H1 (cell line): ENCODE data around the gene PTPRG. TPM values are rescaled to one million over a fixed set of nuclear protein-coding genes. Genes with fewer than 3 reads are reported as not detected.

Source experiments
- CTCF ChIA-PET: fragments of 300-600 bp; sonication (Branson Sonifier 250); formaldehyde crosslinking; loops from one replicate; lab custom pipeline; 2021; ENCODE audit not compliant: partially characterized antibody; lab: Charles Lee
- POLR2A ChIA-PET: fragments of 300-600 bp; sonication (Branson Sonifier 250); formaldehyde crosslinking; loops from one replicate; lab custom pipeline; 2021; ENCODE audit warnings: inconsistent platforms; ENCODE audit not compliant: partially characterized antibody; lab: Charles Lee
- DNase-seq, 2 experiments: peaks; one replicate each; pipeline versions ENCODE4 v3.0.0 to v3.0.0-alpha.2; 2010 to 2022; ENCODE audit warnings: low spot score in 2 of 2, low read depth in 1 of 2, mixed read lengths in 1 of 2
- FAIRE-seq: peaks from 2 replicates; lab custom pipeline; 2011; peaks lifted over from hg19 to GRCh38; lab: Jason Lieb, UNC
- H2AFZ ChIP-seq: 2 replicates; pipeline ENCODE4 v1.8.1; 2012; ENCODE audit warnings: low read length, inconsistent platforms
- H2AK5ac ChIP-seq: 2 replicates; pipeline ENCODE4 v1.6.1; 2013; ENCODE audit warnings: low read depth, low read length
- H2BK120ac ChIP-seq: replicated peaks from 2 replicates; pipeline ENCODE3; 2013; ENCODE audit warnings: low read depth, low read length, inconsistent platforms
- H2BK12ac ChIP-seq: 2 replicates; pipeline ENCODE4 v1.6.1; 2013; ENCODE audit warnings: low read depth, low read length
- H2BK15ac ChIP-seq: 2 replicates; pipeline ENCODE4 v1.6.1; 2013; ENCODE audit warnings: low read length
- H2BK20ac ChIP-seq: 2 replicates; pipeline ENCODE4 v1.6.1; 2013; ENCODE audit warnings: low read length
- H2BK5ac ChIP-seq: 2 replicates; pipeline ENCODE4 v1.6.1; 2013; ENCODE audit warnings: low read depth, low read length
- H3K14ac ChIP-seq: 2 replicates; pipeline ENCODE4 v1.6.1; 2013; ENCODE audit warnings: inconsistent platforms; ENCODE audit not compliant: insufficient read length
- H3K18ac ChIP-seq: 2 replicates; pipeline ENCODE4 v1.6.1; 2013; ENCODE audit warnings: low read length; ENCODE audit errors: extremely low read depth
- H3K23ac ChIP-seq: 2 replicates; pipeline ENCODE4 v1.6.1; 2013; ENCODE audit warnings: inconsistent platforms; ENCODE audit not compliant: insufficient read length
- H3K23me2 ChIP-seq: 2 replicates; pipeline ENCODE4 v1.6.1; 2013; ENCODE audit warnings: low read depth, low read length
- H3K27ac ChIP-seq: 2 replicates; pipeline ENCODE4 v1.6.1; 2011; ENCODE audit warnings: low read depth, low read length, inconsistent platforms
- H3K27me3 ChIP-seq, 4 experiments: replicated peaks in 1 of 4; 1 replicate in 1 of 4; 2 replicates in 3 of 4; pipeline versions ENCODE4 v1.6.1 to v1.8.1; 2011 to 2013; ENCODE audit warnings: low read length in 3 of 4, mild to moderate bottlenecking in 3 of 4, inconsistent platforms in 2 of 4, mixed read lengths in 2 of 4, moderate library complexity in 1 of 4; ENCODE audit not compliant: control insufficient read depth in 3 of 4, insufficient read depth in 3 of 4; ENCODE audit errors: extremely low read depth in 1 of 4
- H3K36me3 ChIP-seq, 4 experiments: 2 replicates each; pipeline versions ENCODE4 v1.6.1 to v1.8.1; 2011 to 2013; ENCODE audit warnings: mild to moderate bottlenecking in 4 of 4, low read length in 3 of 4, moderate library complexity in 2 of 4, control low read depth in 1 of 4, inconsistent platforms in 1 of 4; ENCODE audit not compliant: insufficient read depth in 4 of 4, control insufficient read depth in 2 of 4
- H3K4ac ChIP-seq: replicated peaks from 2 replicates; pipeline ENCODE3; 2013; ENCODE audit warnings: low read length, low read depth, mixed read lengths, inconsistent platforms; ENCODE audit not compliant: insufficient read length
- H3K4me1 ChIP-seq, 4 experiments: replicated peaks in 1 of 4; 1 replicate in 1 of 4; 2 replicates in 3 of 4; pipeline versions ENCODE4 v1.6.1 to v1.8.1; 2011 to 2013; ENCODE audit warnings: low read length in 3 of 4, inconsistent platforms in 2 of 4, mixed read lengths in 1 of 4; ENCODE audit not compliant: insufficient read depth in 4 of 4, control insufficient read depth in 3 of 4
- H3K4me2 ChIP-seq, 2 experiments: 2 replicates each; pipeline versions ENCODE4 v1.6.1 to v1.8.1; 2011 to 2013; ENCODE audit warnings: low read depth in 2 of 2, low read length in 2 of 2, control low read depth in 1 of 2, inconsistent platforms in 1 of 2, mild to moderate bottlenecking in 1 of 2; ENCODE audit not compliant: insufficient read depth in 1 of 2
- H3K4me3 ChIP-seq, 4 experiments: fragments of 200-600, 300-600 bp in 1 of 4; sonication (generic), shearing (Covaris generic), sonication (Bioruptor Twin) in 1 of 4; 2 replicates each; pipeline versions ENCODE4 v1.5.1 to v1.8.1; 2011 to 2016; ENCODE audit warnings: low read length in 4 of 4, low read depth in 3 of 4, control low read depth in 2 of 4, inconsistent platforms in 2 of 4, mild to moderate bottlenecking in 2 of 4, mixed read lengths in 1 of 4, moderate library complexity in 1 of 4; ENCODE audit not compliant: insufficient read depth in 2 of 4; ENCODE audit errors: extremely low read depth in 1 of 4
- H3K56ac ChIP-seq: replicated peaks from 2 replicates; pipeline ENCODE3; 2013; ENCODE audit warnings: low read depth, mild to moderate bottlenecking, mixed read lengths, low read length, inconsistent platforms; ENCODE audit not compliant: insufficient read length
- H3K79me1 ChIP-seq: 2 replicates; pipeline ENCODE4 v1.6.1; 2013; ENCODE audit warnings: low read depth, low read length, control low read depth
- H3K79me2 ChIP-seq, 2 experiments: 2 replicates each; pipeline versions ENCODE4 v1.6.1 to v1.8.1; 2012 to 2013; ENCODE audit warnings: low read length in 2 of 2, mild to moderate bottlenecking in 2 of 2, inconsistent platforms in 1 of 2; ENCODE audit not compliant: insufficient read depth in 2 of 2, control insufficient read depth in 1 of 2
- H3K9ac ChIP-seq, 4 experiments: replicated peaks in 1 of 4; 1 replicate in 1 of 4; 2 replicates in 3 of 4; pipeline versions ENCODE4 v1.6.1 to v1.8.1; 2011 to 2013; ENCODE audit warnings: low read depth in 3 of 4, low read length in 3 of 4, control low read depth in 2 of 4, mild to moderate bottlenecking in 2 of 4, moderate library complexity in 2 of 4, inconsistent platforms in 1 of 4; ENCODE audit errors: extremely low read depth in 1 of 4
- H3K9me3 ChIP-seq, 2 experiments: 2 replicates each; pipeline versions ENCODE4 v1.6.1 to v1.8.1; 2012 to 2013; ENCODE audit warnings: mild to moderate bottlenecking in 2 of 2, moderate library complexity in 2 of 2, control low read depth in 1 of 2, inconsistent platforms in 1 of 2, low read depth in 1 of 2, low read length in 1 of 2, mixed read lengths in 1 of 2; ENCODE audit not compliant: insufficient read depth in 2 of 2
- H4K20me1 ChIP-seq, 2 experiments: replicated peaks in 1 of 2; 2 replicates each; pipeline versions ENCODE3 to v1.8.1; 2011 to 2013; ENCODE audit warnings: inconsistent platforms in 2 of 2, low read length in 2 of 2, mild to moderate bottlenecking in 1 of 2; ENCODE audit not compliant: insufficient read depth in 2 of 2, control insufficient read depth in 1 of 2
- H4K5ac ChIP-seq: 2 replicates; pipeline ENCODE4 v1.6.1; 2013; ENCODE audit warnings: low read length, low read depth, mixed read lengths, inconsistent platforms; ENCODE audit not compliant: insufficient read length
- H4K8ac ChIP-seq: 2 replicates; pipeline ENCODE4 v1.8.0; 2013; ENCODE audit warnings: mild to moderate bottlenecking, moderate library complexity, low read length, inconsistent platforms; ENCODE audit not compliant: insufficient read depth; ENCODE audit errors: extremely low read depth
- H4K91ac ChIP-seq: replicated peaks from 2 replicates; pipeline ENCODE3; 2013; ENCODE audit warnings: low read length, mixed read lengths, inconsistent platforms; ENCODE audit not compliant: insufficient read length
- KDM4A ChIP-seq: IDR thresholded peaks from one replicate; pipeline ENCODE4 v1.7.1; 2012; ENCODE audit warnings: low read depth, mild to moderate bottlenecking, moderate library complexity, low read length, inconsistent platforms; ENCODE audit not compliant: severe bottlenecking
- MAFK ChIP-seq: IDR thresholded peaks from 2 replicates; pipeline ENCODE4 v1.6.1; 2012; ENCODE audit warnings: low read depth, mild to moderate bottlenecking, improper control_type of control experiment, low read length
- WGBS, 2 experiments: shearing (Covaris generic) in 1 of 2; methylation state at CpG; one replicate each; pipeline versions ENCODE4 v1.1.6 to v1.1.7; 2013 to 2015; ENCODE audit warnings: low lambda C conversion rate in 2 of 2, mixed read lengths in 2 of 2, inconsistent platforms in 1 of 2, low coverage in 1 of 2, missing lambda C conversion rate in 1 of 2; ENCODE audit not compliant: insufficient replicate concordance in 2 of 2, insufficient coverage in 1 of 2, insufficient read length in 1 of 2; ENCODE audit errors: extremely low coverage in 1 of 2, missing lambda C conversion rate in 1 of 2; 5-methylcytosine and 5-hydroxymethylcytosine counted together
- polyA plus RNA-seq, 7 experiments: library from polyadenylated mRNA; depleted of rRNA in 3 of 7; stranded (reverse) in 5 of 7; unstranded in 2 of 7; fragments of >200 nt in 5 of 7; fragments of 200-250 nt in 2 of 7; gene quantifications; 1 replicate in 5 of 7; 2 replicates in 1 of 7; 4 replicates in 1 of 7; pipeline versions ENCODE4 v1.2.1 to v1.2.3, GENCODE V29; 2011 to 2013; ENCODE audit warnings: missing spikeins in 2 of 7, mixed read lengths in 2 of 7
- total RNA-seq: library from RNA; stranded (reverse); fragmentation: NEBNext Ultra II Directional; extraction: Animal tissue kit (Norgen Biotek cat#: 25700); gene quantifications from 2 replicates; pipeline ENCODE4 v1.2.1, GENCODE V29; 2021

The PTPRG gene
- total and polyA plus RNA-seq, 2 of the 8 experiments (the other 6 are each of a cell fraction or from before 2014, with no cell fraction given), result 23.3 to 96.2 TPM

DNA sequence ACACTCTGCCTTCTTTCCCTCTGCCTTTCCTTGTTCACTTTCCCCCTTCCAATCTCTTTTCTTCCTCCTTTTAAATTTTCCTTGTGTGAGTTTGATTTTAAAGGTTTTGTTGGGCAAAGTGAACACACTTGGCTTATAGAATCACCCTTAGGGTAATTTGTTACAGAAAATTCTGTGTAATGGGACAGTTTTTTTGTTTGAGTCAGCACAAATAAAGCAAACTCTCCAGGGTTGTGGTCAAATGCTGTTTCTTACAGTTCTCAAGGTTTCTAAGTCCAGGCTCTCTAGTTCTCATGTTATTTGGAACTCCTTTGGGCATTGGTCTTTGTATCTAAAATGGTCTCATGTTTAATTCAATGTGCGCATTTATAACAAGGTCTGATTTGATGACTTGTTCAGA lies 307.1 kb downstream of the PTPRG start:
- WGBS, 2 experiments, result 84% methylated on average over 1 of the region's 1 CpG; no CpG with 5 or more reads in 1 of the 2 experiments
- Histone ChIP-seq H3K36me3 (no peaks in the 10 kb centered on the region), H3K56ac (no peak overlapping the region), H3K4me1 (peaks cover 7 to 39% (median 28%) of the 10 kb centered on the region in 4 experiments; a peak in 6 of 7 replicates), H3K23me2 (no peaks in the 10 kb centered on the region), H2BK20ac (no peak overlapping the region), H4K5ac (no peak overlapping the region), H2BK120ac (no peak overlapping the region), H3K4me2 (no peak overlapping the region), H2AK5ac (no peak overlapping the region), H4K91ac (no peak overlapping the region), H2BK12ac (no peak overlapping the region), H3K14ac (no peak overlapping the region), H3K79me1 (peaks cover 4% of the 10 kb centered on the region; the same call in 1 of the 2 replicates), H3K9me3 (no peaks in the 10 kb centered on the region), H3K9ac (no peak overlapping the region), H3K4ac (no peak overlapping the region), H4K8ac (no peak overlapping the region), H3K27me3 (no peaks in the 10 kb centered on the region), H3K18ac (no peak overlapping the region), H3K79me2 (peaks cover 0 to 87% of the 10 kb centered on the region in 2 experiments; a peak in 3 of 4 replicates), H3K4me3 (no peak overlapping the region), H2BK15ac (no peak overlapping the region), H2BK5ac (no peak overlapping the region), H3K27ac (no peak overlapping the region), H2AFZ (no peak overlapping the region), H3K23ac (no peak overlapping the region), H4K20me1 (peaks cover 3 to 7% of the 10 kb centered on the region in 2 experiments)
- CTCF ChIA-PET, result no interaction called here
- peak; percentile 42 for FAIRE-seq
- POLR2A ChIA-PET, result no interaction called here
- DNase-seq, result no peak
- TF ChIP-seq KDM4A, result no peak
- TF ChIP-seq MAFK, result peak; percentile 42; the same call in 1 of the 2 replicates
